ENCODE measurements around the gene NACC2. TPM values are rescaled to one million over a fixed set of nuclear protein-coding genes. Genes with fewer than 3 reads are reported as not detected.

The NACC2 gene
- total RNA-seq, 4 donors from 2014 or later, result 45.6 to 55.7 (median 49.8) TPM

DNA sequence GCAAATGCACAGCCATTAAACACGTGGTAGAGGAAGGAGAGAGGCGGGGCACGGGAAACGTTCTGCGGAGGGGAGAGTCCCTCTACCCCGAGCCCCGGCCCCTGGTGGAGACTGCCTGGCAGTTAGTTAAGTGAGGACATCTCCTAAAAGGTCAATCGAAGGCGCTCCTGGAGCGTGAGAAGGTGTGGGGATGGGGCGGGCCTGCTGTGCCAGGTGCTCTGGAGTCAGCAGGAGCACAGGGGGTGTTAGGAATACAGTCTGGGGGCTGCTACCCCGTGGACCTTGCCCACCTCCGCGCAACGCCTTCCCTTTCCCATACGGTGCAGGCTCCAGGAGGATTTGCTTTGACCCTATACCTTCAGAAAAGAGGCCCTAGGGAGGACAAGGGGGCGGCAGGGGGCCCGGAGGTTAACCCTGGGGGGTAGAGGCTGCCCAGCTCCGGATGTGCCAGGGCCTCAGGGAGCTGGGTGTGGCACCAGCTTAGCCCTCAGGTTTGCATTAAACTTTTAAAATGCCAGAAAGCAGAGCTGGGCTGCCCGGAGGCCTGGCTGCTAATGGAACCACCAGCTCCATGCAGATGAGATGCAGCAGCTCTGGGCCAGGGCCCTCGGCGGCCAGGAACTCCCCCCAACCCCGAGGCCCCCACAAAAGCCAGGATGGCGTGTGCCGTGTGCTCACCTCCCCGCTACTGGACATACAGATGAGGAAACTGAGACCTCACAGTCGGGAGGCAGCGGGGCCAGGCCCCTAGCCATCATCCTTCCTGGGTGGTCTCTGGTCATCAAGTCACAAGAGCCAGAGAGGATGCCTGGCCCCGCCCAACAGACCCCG, 39.2 kb downstream of the NACC2 start:
- TF ChIP-seq, protein P1, sequence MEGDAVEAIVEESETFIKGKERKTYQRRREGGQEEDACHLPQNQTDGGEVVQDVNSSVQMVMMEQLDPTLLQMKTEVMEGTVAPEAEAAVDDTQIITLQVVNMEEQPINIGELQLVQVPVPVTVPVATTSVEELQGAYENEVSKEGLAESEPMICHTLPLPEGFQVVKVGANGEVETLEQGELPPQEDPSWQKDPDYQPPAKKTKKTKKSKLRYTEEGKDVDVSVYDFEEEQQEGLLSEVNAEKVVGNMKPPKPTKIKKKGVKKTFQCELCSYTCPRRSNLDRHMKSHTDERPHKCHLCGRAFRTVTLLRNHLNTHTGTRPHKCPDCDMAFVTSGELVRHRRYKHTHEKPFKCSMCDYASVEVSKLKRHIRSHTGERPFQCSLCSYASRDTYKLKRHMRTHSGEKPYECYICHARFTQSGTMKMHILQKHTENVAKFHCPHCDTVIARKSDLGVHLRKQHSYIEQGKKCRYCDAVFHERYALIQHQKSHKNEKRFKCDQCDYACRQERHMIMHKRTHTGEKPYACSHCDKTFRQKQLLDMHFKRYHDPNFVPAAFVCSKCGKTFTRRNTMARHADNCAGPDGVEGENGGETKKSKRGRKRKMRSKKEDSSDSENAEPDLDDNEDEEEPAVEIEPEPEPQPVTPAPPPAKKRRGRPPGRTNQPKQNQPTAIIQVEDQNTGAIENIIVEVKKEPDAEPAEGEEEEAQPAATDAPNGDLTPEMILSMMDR (IDR thresholded peaks at IDR 0.05), result no peak
- no peak for TF ChIP-seq POLR2A (IDR thresholded peaks at IDR 0.05)
- no peaks in the 10 kb centered on the region for H3K27me3 ChIP-seq
- H3K4me3 ChIP-seq, result no peak overlapping the region
- H3K4me1 ChIP-seq, result peaks cover 0 to 100% (median 47%) of the 10 kb centered on the region in 4 donors
- H3K9me3 ChIP-seq, result no peaks in the 10 kb centered on the region
- no peaks in the 10 kb centered on the region for H3K36me3 ChIP-seq
- H3K27ac ChIP-seq, result no peak overlapping the region
- DNase-seq (ENCODE audit: low spot score in 2 of 2), result no peak
- 68 to 70% methylated on average over 27 to 28 of the region's 30 CpGs for WGBS, 2 donors

DNA sequence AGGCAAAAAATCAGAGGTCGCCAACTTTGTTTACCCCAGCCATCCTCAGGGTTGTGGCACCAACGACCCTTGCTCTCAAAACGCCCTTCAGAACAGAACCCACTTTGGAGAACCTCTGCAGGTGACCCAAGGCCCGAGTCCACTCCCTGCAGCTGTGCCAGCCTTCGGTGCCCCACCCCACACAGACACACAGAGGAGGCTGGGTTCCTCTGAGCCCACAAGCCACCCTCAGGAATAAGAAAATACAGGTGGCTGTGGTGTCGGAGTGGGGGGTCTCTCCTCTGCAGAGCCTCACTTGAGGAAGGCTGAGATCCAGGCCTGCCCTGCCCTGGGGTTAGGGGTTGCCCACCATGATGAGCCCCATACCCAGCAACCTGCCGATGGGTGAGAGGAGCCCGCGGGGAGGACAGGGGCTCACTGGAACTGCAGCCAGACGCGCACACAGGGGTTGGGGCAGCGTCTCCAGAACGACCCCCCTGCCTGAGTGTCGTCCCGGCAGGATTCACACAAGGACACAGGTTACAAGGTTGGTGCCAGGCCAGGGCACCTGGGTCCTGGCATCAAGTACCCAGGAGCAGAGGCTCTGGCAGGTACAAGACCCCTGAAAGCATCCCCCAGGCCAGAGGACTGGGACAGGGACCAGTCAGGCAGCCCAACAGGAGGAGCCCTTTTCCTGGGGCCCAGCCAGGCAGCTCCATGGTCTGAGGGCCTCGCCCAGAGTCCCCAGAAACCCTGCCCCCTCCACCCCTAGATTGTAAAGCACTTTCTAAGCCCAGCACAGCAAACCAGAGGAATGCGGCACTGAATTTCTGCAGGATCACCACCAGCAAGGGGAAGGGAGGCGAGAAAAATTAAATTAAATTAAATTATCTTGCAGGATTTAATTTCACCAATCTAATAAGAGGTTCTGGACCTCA, 40.0 kb downstream of the NACC2 start:
- Histone ChIP-seq H3K36me3 (peaks cover 0 to 3% (median 0%) of the 10 kb centered on the region in 3 donors), H3K4me1 (peaks cover 0 to 100% (median 49%) of the 10 kb centered on the region in 4 donors), H3K27ac (peak overlapping the region in 1 of 4 donors; percentile 84), H3K9me3 (no peaks in the 10 kb centered on the region), H3K27me3 (no peaks in the 10 kb centered on the region), H3K4me3 (no peak overlapping the region)
- no peak for DNase-seq (ENCODE audit: low spot score in 2 of 2)
- TF ChIP-seq EP300 (IDR thresholded peaks at IDR 0.05) (no peak), POLR2A (IDR thresholded peaks at IDR 0.05) (no peak)
- TF ChIP-seq, protein P1 (IDR thresholded peaks at IDR 0.05), result no peak
- 86 to 90% methylated on average over 14 to 18 of the region's 18 CpGs for WGBS, 2 donors

DNA sequence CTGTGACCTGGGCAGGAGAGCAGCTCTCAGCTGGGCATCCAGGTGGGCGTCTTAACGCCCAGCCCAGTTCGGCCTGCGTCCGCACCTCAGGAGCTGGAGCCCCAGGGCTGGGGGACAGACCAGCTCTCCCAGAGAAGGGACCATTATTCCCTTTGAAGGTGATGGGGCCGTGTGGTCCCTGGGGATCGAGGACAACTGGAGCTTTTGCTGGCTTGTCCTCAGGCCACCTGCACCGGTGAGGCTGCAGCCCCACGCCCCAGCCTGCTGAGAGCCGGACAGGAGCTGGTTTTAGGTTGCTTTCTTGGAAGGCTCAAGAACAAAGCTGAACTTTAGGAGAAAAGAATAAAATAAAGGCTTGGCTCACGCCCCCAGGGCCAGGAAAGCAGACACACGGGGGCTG, 40.9 kb downstream of the NACC2 start:
- 71 to 79% methylated on average over 8 to 9 of the region's 12 CpGs for WGBS, 2 donors
- H3K27ac ChIP-seq, result peak overlapping the region in 2 of 4 donors; percentile 84 to 88

DNA sequence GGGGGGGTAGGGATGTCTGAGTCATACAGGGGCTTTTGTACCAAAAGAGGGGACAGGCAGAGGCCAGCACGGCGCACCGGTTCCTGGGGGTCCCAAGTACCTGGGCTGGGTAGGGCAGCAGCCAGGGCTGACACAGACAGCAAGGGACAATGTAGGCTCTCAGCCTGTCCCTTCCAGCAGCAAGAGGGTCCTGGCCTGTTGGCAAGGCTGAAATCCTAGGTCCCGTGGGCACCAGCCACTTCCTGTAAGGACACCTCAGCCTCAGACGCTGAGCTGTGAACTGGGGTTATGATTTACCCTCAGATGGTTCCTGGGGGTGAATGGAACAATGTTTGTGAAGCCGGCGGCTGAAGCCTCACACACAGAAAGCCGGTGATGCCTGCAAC, 41.3 kb downstream of the NACC2 start:
- peaks cover 0 to 98% (median 48%) of the 10 kb centered on the region in 4 donors for H3K4me1 ChIP-seq
- DNase-seq (ENCODE audit: low spot score in 2 of 2), result no peak
- WGBS, 2 donors, result 63 to 66% methylated on average over 3 to 8 of the region's 8 CpGs

More for the DNA sequence above, 40.9 kb downstream of the NACC2 start:
- peaks cover 0 to 98% (median 47%) of the 10 kb centered on the region in 4 donors for H3K4me1 ChIP-seq
- no peaks in the 10 kb centered on the region for H3K27me3 ChIP-seq
- no peak for DNase-seq (ENCODE audit: low spot score in 2 of 2)
- H3K4me3 ChIP-seq, result no peak overlapping the region
- H3K36me3 ChIP-seq, result peaks cover 0 to 12% (median 0%) of the 10 kb centered on the region in 3 donors
- no peak for TF ChIP-seq EP300 (IDR thresholded peaks at IDR 0.05)
- TF ChIP-seq, protein P1 (IDR thresholded peaks at IDR 0.05), result no peak
- TF ChIP-seq POLR2A (IDR thresholded peaks at IDR 0.05), result no peak
- H3K9me3 ChIP-seq, result no peaks in the 10 kb centered on the region

More for the DNA sequence above, 41.3 kb downstream of the NACC2 start:
- H3K27ac ChIP-seq, result peak overlapping the region in 3 of 4 donors; percentile 3 to 88 (median 84)
- H3K36me3 ChIP-seq, result peaks cover 0 to 16% (median 0%) of the 10 kb centered on the region in 3 donors
- TF ChIP-seq EP300 (IDR thresholded peaks at IDR 0.05) (no peak), POLR2A (IDR thresholded peaks at IDR 0.05) (no peak)
- TF ChIP-seq, protein P1 (IDR thresholded peaks at IDR 0.05), result no peak
- H3K9me3 ChIP-seq, result no peaks in the 10 kb centered on the region
- no peak overlapping the region for H3K4me3 ChIP-seq
- H3K27me3 ChIP-seq, result no peaks in the 10 kb centered on the region
